NCI-H446 treated with DMSO at 0.1 percent for 48 hours (cell line): ENCODE measurements around the gene FAXDC2.
A peak's percentile ranks its signal among the peaks of the same experiment; 100 is the strongest.
"Not testable (repeated sequence)": the region's sequence is repeated elsewhere in the genome, so short reads cannot be mapped to it uniquely, and the experiment has no call there.

ENCODE experiments used
- DNase-seq: peaks from one replicate; lab custom pipeline; 2025; lab: John Stamatoyannopoulos, UW

FAXDC2 gene

DNA sequence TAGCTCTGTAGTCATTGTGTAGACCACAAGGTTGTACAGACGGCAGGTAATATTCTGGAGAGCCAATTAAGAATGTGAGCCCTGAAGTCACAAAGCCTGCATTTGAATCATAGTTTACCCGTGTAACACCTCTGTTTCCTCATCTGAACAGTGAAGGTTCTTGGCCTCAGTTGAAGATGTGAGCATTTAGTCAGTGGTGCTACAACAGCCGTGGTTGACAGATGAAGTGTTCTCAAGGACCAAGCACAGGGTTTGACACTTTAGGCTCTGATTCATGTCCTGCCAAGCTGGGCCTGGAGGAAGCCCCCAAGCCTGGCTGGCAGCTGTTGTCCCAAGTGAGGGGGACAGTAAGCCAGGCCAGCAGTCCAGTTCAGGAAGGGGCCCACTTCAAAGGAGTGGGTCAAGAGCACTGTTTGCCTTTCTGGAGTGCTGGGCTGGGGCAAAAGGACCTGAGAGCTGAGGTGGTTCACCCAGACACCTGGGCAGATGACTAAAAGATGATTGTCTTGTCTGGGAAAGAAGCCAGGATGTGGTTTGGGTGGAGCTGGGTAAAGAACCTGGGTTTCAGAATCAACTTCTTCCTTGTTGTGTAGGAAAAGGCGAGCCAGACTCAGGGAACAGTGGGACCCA is 20.7 kb downstream of the FAXDC2 start:
- DNase-seq = no peak

DNA sequence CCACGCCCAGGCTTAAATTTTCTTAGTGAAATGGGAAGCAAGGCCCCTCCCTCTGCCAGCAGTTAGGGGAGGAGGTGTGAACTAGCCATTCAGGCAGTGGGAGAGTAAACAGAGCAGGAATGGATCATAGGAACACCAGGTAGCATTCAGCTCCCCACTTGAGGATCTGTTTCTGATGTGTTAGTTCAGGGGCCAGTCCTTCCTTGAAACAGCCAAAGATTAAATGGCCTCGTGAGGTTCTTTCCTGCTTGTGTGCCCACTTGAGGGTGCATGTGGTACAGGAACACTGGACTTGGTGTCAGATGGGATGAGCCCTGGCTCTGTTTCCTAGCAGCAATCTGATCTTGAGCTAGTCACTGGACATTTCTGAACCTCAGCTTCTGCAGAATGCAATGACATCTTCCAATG is 21.2 kb downstream of the FAXDC2 start:
- no peak for DNase-seq

DNA sequence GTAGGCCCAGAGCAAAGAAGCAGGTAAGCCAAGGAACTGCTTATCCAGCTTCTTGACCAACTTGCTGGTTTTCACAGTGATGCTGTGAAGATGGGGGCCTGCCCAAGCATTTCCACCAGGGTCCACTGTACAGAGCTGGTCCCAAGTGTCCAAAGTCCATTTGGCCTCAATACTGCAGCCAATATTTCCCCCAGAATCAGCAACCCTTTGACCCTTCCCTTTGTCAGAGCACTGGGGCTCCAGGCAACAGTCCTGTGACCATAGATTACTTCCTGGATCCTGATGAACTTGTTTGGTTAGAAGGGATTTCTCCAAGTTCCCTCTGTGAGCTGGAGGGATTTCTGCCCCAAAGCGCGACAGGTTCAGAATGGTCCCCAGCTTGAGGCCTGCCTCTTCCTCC is 26.3 kb downstream of the FAXDC2 start:
- no peak for DNase-seq

DNA sequence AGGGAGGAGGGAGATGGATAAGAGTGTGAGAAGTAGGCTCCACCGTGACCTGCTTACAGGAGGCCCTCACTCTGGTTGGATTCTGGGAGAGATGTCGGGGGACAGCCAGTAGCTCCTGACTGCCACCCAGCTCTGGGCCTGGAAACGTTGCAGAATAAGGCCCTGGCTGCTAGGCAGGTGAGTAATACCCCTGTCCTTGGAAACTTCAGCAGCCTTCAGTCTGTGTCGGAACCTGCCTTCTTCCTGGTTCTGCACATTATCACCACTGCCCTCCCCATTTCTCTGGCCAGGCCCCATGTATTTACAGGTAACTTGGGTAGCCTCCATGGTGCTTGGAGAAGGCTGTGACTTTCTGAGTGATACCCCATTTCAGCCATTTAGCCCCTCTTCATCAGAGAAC is 26.8 kb downstream of the FAXDC2 start:
- no peak for DNase-seq

DNA sequence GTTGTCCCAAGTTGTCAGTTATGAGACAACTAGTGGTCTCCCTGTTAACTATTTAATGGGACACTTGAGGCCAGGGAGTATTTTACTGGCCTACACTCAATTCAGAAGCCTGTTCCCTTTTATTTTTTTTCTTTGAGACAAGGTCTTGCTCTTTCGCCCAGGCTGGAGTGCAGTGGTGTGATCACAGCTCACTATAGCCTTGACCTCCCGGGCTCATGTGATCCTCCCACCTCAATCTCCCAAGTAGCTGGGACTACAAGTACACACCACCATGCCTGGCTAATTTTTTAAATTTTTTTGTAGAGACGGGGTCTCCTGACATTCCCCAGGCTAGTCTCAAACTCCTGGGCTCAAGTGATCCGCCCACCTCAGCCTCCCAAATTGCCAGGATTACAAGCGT is 27.5 kb downstream of the FAXDC2 start:
- DNase-seq = not testable (repeated sequence)

DNA sequence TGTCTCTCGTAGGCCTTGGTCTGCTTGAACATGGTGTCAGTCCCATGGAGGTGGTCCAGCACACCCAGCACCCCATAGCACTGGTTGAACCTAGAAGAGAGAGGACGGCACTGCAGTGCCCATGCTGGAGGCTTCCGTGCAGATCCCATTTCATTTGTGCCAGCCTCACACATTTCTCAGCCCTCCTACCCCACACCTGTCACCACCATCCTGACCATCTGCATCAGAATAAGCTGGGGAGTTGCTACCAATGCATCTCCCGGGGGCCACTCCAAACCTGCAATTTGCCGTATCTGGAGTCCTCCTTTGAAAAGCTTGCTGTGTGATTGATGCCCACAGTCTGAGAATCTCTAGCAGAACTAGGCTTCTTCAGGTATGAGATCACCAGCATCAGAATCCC is 30.0 kb downstream of the FAXDC2 start:
- no peak for DNase-seq

DNA sequence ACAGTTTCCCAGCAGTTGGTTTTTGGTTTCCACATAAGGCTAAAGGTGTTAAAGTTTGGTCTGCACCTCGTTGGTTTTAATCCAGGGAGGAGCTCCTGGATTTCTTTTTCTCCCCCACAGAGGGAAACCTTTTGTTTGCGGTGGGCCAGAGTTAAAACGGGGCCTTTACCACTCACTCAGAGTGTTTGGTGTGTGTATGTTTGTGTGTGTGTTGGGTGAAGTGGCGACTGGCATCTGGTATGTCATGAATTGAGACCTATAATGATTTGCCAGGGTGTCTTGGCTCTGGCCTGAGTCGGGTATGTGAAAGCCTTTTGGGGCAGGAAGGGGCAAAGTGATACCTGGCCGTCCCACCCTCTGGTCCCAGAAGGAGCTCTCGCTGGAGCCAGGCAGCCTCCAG is 30.9 kb downstream of the FAXDC2 start:
- no peak for DNase-seq

DNA sequence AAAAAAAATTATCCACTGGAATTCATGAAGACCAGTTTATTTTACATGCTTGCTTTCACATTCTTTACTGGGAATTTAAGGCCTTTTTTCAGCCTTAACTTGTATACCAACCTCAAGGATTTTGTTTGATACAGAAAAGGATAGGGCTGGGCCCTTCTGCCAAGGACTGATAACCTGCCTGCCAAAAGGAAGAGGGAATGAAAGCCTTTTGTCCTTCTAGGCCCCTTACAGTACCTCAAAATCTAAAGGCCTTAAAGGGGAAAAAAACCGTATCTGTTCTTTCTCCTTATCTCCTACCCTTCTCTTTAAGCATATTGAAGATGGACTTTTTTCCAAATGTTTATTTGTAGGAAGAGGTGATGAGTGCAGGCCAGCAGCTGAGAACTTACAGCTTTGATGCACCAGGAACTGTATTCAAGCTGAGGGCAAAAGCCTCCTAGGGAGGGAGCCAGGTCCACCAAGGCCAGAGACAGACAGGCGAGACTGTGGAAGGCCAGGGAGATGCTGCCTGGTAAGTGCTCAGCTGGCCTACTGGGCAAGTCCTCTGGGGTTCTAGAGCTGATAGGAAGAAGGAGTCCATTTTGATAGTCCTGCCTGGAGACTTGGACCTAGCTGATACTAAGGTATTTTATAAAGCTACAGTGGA is 31.8 kb downstream of the FAXDC2 start:
- DNase-seq = no peak

DNA sequence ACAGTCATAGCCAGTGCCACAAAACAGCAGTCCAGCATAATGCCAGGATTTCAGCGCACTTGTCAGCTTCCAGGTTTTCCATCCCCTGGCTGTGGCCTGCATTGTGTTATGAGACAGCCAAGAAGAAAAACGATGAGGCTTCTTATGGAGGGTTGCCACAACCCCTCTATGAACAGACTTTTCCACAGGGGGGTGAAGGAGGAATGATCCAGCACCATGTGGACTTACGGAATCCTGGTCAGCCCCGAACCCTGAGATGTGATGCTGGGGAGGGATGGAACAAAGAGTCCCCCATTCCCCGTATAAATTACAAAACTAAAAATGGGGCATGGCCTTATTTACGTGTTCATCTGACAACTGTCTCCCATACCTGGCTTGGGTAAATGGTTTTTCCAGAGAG is 32.6 kb downstream of the FAXDC2 start:
- no peak for DNase-seq

DNA sequence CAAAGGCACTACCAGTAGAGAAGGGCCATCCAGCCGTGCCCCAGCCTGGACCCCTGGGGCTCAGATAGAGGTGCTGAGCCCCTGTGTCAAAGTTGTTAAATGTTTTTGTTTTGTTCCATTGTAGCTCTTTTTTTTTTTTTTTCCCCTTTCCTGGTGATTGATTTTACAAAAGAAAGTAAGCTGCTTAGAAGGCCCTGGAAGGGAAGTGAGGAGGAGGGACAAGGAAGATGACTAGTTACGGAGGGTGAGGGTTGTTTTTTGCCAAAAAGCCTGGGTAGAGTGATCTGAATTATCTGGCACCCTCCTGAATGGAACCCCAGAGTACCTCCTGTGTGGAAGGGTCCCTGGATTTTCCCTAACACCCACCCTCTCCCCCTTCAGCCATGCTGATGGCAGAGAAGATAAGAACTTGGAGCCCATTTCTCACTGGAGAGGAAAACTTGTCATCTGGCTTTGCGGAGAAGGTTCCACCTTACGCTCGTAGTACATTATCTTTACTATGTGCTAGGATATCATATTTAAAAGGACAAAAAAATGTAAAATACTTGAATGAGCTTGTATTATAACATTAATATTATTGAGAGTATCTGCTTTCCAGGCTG is 33.4 kb downstream of the FAXDC2 start:
- no peak for DNase-seq

DNA sequence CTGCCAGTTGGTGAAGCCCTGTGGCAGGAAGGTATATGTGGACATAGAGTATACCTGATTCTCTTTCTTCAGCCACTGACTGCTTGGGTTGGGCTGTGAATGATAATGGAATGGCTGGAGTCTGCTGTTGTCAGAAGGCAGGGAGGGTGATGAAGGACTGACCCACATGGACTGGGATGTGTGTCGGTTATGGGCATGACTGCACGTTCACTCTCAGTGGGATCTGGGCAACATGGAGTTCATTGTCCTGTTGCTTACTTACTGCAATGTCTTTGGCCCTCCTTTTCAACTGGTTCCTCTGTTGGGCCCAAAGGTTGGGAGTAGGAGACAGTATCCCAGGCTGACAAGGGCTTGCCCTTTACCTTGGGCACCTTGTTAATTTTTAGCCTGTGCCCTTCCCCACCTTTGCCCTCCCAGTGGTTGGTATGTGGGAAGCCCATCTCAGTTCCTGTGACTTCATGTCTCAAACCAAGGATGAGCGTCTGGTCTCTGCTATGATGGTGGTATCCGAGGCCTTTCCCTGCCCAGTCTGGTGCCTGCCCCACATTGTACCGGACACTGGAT is 34.6 kb downstream of the FAXDC2 start:
- no peak for DNase-seq

DNA sequence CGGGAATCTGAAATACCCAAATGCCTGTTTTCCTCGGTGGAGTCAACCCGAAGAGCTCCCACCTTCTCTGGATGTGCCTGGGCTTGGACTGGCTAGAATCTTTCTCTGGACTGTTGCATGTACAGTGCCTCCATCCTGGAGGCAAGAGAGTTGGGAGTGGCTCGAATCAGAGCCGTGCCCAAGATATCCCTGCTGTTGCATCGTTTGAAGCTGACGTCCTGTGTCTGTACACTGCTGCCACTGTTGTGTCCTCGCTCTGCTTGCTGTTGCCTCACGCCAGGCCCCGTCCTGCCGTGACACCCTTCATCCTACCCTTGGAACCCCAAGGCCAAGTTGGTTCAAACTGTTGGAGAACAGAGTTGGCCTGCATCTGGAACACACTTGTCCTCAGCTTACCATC is 35.4 kb downstream of the FAXDC2 start:
- DNase-seq = no peak

DNA sequence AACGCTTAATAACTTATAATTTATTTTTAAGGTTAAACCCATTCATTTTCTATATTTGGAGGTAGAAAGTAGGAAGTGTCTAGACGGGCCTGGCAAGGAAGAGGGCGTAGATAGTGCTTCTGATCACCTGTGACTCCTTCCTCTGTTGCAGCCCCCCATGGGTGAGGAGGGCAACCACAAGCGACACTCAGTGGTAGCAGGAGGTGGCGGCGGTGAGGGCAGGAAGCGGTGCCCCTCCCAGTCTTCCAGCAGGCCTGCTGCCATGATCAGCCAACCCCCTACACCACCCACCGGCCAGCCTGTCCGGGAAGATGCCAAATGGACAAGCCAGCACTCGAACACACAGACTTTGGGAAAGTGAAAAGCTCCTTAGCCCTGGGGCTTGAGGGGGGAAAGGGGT is 36.7 kb downstream of the FAXDC2 start:
- no peak for DNase-seq

DNA sequence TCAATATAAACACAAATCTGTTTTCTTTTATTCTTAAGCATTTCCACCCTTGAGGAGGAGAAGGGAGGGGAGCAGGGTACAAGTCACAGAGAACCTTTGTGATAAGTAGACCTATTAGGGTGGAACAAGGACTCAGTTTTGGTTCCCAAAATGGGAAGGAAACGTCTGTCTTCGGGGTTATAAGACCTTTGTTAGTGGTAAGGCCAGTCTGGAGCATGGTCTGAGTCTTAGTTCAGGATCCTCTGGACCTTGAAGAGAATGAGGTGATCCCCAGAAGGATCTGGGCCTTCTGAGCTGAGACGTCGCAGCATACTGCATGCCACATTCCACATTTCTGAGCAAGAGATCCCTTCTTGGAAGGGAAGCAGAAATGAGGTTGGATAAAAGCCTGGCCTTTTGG is 37.2 kb downstream of the FAXDC2 start:
- DNase-seq = no peak

DNA sequence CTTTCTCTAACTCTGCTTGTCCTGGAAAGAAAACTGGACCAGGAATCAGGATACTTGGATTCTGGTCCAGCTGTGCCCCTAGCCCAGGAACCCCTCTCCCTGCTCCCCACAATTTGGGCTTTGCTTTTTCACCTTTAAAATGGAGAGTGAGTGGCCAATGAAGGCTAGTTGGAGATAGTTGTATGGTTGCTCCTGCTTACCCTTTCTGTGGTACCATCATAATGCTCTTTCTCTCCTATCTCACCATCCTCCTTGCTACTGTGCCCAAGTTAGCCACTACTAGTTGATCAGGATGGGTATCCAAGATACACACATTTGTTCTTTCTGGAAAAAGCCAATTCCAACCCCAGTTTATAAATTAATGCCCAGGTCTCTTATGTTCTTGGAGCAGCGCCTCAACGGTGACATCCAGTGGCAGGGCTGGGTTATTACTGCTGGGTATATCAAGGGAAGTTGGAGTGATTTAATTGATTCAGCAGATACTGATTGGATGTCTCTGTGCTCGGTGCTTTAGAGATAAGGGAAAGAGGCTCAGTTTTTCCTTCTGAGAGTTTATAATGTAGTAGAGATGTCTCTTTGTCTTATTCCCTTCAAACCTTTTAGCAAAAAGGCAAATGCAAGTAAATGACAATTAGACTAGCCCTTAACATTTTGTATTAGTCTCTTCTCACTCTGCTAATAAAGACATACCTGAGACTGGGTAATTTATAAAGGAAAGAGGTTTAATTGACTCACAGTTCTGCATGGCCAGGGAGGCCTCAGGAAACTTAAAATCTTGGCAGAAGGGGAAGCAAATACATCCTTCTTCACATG is 38.5 kb downstream of the FAXDC2 start:
- peak; percentile 15 for DNase-seq

DNA sequence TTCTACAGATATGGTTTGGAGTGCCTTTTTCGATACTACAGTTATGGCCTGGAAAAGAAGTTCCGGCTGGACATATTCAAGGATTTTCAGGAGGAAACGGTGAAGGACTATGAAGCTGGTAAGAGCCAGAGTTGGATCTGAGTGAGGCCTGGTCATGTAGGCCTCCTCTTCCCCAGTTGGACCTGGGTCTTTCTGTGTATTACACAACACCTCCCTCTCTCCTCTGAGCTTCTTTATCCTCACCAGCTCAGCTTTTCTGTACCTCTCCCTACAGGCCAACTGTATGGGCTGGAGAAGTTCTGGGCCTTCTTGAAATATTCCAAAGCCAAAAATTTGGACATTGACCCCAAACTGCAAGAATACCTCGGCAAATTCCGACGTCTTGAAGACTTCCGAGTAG is 39.2 kb downstream of the FAXDC2 start:
- no peak for DNase-seq

DNA sequence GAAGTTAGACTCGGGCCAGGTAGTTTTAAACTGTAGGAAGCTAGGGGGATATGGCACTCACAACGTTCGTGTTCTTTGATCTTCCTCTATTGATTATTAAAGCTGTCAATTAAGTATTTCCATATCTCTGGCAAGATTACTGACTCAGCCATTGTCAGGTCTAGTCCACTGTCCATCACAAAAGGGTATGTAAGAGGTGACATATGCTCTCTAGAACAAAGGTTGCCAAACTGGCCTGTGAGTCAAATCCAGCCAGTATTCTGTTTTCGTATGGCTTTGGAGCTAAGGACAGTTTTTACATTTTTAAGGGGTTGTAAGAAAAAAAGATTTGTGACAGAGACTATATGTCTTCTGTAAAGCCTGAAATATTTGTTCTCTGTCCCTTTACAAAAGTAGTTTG is 44.2 kb downstream of the FAXDC2 start:
- no peak for DNase-seq

DNA sequence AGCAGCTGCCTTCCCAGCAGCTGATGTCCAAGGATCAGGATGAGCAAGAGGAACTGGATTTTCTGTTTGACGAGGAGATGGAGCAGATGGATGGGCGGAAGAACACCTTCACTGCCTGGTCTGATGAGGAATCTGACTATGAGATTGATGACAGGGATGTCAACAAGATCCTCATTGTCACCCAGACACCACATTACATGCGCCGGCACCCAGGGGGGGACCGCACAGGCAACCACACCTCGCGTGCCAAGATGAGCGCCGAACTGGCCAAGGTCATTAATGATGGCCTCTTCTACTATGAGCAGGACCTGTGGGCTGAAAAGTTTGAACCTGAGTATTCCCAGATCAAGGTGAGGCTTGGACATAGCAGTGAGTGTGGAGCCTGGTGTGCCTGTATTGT is 48.4 kb downstream of the FAXDC2 start:
- DNase-seq = no peak

DNA sequence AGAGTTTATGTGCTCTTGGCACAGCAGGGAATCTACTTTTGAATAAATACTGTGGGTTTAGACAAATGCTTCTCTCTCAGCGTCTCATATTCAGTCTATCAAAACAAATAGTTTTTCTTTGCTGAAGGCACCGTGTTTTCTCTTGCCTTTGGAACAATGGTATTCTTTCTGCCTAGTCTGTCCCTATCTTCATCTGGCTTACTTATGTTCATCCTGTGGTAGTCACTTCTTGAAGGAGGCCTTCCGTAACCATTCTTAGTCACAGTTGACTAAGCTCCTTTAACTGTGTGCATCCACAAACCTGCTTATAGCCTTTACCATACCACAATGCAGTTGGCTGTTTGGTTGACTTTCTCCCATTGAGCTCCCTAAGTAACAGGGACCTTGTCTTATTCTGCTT is 49.3 kb downstream of the FAXDC2 start:
- DNase-seq = no peak

DNA sequence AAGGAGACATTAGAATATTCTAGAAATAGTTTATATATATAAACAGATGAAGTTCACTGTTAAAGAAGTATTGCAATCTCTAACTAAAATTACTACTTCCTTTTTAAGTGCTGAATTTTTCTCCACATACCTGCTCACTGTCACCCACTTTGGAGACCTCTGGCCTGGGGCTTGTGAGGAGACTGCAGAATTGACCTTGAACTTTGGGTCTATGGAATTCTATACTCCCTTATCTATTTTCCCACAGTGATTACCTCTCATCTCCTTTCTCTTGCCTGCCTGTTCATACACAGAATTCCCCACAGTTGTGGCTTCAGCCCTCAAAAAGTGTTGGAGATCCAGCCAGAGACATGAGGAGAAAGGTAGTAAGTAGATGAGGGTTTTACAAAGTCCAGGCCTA is 49.8 kb downstream of the FAXDC2 start:
- no peak for DNase-seq

DNA sequence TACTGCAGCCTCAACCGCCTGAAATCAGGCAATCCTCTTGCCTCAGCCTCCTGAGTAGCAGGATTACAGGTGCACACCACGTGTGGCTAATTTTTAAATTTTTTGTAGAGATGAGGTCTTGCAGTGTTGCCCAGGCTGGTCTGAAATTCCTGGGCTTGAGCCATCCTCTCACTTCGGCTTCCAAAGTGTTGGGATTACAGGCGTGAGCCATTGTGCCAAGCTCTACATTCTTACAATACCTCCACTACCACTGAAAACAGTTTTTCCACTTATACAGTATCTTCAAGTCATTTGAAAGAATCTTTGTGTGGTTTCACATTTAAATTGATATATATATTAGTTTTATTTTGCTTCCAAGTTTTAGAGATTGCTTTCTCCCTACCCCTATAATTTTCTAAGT is 52.6 kb downstream of the FAXDC2 start:
- DNase-seq = no peak

DNA sequence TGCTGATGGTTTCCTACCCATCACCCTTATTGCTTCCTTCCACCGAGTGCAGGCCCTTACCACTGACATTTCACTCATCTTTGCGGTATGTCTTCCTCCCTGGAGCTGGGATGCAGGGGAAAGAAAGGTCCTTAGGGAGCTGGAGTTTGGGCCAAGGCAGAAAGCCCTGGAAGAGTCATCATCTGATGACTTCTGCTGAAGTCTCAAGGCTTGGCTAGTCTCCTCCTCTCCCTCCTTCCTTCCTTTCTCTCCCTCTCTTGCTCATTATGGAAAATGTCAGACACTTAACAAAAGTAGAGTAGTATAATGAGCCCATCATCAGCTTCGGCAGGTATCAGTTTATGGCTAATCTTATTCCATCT is 55.2 kb downstream of the FAXDC2 start:
- no peak for DNase-seq
